ENCODE data around the gene EHD4.

GRCh38 chr15:41979493-41980266 lies 7.3 kb upstream of the EHD4 start:
- TF ChIP-seq CTCF (IDR thresholded peaks at IDR 0.05) (no peak), POLR2A (IDR thresholded peaks at IDR 0.05) (no peak)

Data from ovary (tissue), 3 donors.